GM12875 (cell line): ENCODE results near the gene SNX20.

Experiments used
- H3K4me3 ChIP-seq: one replicate; pipeline ENCODE4 v1.5.1; 2011; ENCODE audit warnings: low read depth, low read length, control low read depth
- TF ChIP-seq, protein P1 (sequence below): IDR thresholded peaks from 2 replicates; pipeline ENCODE4 v1.5.1; 2011; ENCODE audit warnings: low read depth, mild to moderate bottlenecking, control low read depth, inconsistent platforms, low read length, moderate library complexity, borderline replicate concordance; ENCODE audit not compliant: insufficient read depth

Gene SNX20

DNA sequence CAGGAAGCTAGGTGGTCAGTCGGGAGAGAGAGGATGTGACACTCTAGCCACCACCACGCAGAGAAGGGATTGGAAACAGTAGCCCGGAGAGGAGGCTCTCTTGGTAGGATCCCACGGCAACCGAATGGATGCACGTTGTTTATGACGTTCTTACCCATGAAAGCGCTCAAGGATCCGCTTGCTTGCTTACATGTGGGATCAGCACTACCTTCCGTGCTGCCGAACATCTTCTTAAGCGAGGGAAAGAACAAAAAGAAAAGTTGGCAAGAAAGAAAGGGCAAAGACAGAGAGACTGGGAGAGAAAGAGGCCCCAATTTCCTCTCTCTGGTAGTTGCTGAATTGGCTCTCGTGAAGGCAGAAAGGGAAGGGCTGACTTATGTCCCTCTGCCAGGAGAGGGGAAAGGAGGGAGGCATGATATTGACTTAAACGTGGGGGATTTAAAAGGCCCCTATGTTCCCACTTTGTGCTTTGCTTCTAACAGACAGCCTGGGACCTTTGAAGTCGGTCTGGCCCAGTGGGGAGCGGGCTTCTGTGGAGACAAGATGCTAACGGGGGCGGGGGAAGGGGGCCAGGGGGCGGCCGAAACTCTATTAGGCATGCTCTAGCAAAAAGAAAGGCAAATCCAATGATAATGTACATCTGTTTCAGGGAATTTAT, 35.4 kb downstream of the SNX20 start:
- TF ChIP-seq, protein P1, sequence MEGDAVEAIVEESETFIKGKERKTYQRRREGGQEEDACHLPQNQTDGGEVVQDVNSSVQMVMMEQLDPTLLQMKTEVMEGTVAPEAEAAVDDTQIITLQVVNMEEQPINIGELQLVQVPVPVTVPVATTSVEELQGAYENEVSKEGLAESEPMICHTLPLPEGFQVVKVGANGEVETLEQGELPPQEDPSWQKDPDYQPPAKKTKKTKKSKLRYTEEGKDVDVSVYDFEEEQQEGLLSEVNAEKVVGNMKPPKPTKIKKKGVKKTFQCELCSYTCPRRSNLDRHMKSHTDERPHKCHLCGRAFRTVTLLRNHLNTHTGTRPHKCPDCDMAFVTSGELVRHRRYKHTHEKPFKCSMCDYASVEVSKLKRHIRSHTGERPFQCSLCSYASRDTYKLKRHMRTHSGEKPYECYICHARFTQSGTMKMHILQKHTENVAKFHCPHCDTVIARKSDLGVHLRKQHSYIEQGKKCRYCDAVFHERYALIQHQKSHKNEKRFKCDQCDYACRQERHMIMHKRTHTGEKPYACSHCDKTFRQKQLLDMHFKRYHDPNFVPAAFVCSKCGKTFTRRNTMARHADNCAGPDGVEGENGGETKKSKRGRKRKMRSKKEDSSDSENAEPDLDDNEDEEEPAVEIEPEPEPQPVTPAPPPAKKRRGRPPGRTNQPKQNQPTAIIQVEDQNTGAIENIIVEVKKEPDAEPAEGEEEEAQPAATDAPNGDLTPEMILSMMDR = no peak
- H3K4me3 ChIP-seq = no peak overlapping the region

- TF ChIP-seq, protein P1 = peak; percentile 41; the same call in 1 of the 2 replicates
- H3K4me3 ChIP-seq = no peak overlapping the region
These were observed 36.4 kb downstream of the SNX20 start for GRCh38 chr16:50644729-50645128.

DNA sequence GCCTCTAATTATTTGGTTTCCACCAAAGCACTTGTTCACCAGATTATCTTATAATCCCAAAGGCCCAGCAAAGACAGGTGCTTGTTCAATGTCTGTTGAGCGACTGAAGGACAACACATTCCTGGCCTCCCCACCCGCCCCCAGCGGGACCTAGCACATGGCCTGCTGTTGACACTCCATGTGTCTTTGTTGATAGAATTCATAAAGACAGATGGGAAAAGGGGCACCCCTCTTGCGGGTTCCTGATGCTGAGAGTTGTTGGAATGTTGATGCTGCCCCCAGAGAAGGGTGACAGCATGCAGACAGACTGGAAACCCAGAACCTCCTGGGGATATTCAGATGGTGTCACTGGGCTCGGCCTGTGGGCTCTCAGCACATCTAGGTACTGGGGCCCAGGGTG, 36.9 kb downstream of the SNX20 start:
- TF ChIP-seq, protein P1 = no peak
- H3K4me3 ChIP-seq = no peak overlapping the region

DNA sequence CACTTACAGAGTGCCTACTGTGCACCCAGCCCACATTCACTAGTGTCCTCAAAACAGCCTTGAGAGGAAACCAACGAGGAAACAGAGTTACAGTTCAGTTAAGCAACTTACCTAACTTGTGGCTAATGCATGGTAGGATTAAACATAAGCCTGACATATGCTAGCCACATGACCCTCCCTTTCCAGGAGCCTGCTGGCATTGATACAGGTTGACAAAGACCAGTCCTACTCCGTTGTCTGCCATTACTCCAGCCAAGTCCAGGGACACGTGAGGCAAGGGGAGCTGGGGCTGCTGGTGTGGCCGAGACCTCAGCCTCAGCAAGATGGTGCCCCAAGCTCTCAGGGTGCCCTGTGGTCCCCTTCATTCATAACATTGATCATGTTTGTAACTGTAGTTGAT, 37.9 kb downstream of the SNX20 start:
- TF ChIP-seq, protein P1 = no peak
- H3K4me3 ChIP-seq = no peak overlapping the region

GRCh38 chr16:50642349-50642748, 38.8 kb downstream of the SNX20 start:
- no peak overlapping the region for H3K4me3 ChIP-seq
- TF ChIP-seq, protein P1 = no peak

- H3K4me3 ChIP-seq = no peak overlapping the region
- TF ChIP-seq, protein P1 = no peak
These were observed 39.3 kb downstream of the SNX20 start for GRCh38 chr16:50641818-50642187.

DNA sequence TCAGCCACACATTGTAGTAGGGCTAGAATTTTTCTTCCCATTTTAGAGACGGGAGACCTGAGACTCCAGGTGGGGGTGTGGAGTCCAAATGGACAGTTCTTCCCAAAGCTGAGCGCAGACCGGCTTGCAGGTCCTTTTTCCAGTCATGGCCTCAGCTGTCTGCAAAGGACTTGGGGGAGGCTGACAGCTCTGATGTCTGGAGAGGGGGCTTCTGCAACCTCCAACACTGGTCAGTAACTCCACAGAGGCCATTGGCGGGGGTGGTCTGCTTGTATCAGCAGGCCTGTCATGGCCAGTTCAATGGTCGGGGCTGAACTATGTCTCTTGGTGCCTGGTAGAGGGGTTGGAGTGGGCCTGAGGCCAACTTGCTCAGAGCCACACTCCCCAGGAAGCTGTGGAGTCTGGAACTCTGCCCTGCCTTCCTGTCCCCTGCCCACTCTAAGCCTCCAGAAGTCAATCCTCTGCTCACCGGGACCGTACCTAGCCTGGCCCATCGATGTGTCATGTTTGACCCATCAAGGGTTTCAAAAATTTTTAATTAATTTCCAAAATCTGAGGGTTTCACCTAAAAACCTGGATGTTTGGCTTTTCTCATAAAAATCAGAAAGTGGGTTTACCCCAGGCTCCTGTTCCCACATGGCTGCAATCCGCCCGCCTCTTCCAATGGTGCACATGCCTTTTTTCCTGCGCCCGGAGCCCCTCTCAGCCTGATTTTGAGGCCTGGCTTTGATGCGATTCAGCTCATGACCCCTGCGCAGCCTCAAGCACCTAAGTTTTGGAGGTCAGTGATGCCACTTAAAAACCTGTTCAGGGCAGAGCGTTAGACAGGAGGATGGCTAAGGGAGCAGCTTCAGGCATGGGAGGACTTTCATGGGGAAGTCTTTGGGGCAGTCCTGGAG, 39.9 kb downstream of the SNX20 start:
- TF ChIP-seq, protein P1 = no peak
- H3K4me3 ChIP-seq = no peak overlapping the region
